Loucy (cell line): Measurements from ENCODE around the gene PAFAH2.

ENCODE experiments used
- H2AFZ ChIP-seq: fragments of 200-600 bp; sonication (generic); 2 replicates; pipeline ENCODE4 v1.6.0; 2016; ENCODE audit warnings: antibody characterized with exemption, mild to moderate bottlenecking, low read length, moderate library complexity
- H3F3A ChIP-seq: fragments of 200-600 bp; 2 replicates; pipeline ENCODE4 v1.6.0; 2016; ENCODE audit warnings: antibody characterized with exemption, low read depth, mild to moderate bottlenecking
- H3K27me3 ChIP-seq: fragments of 200-600 bp; sonication (generic); 2 replicates; pipeline ENCODE4 v1.6.1; 2014; ENCODE audit warnings: low read length, mild to moderate bottlenecking; ENCODE audit not compliant: insufficient read depth, poor library complexity, severe bottlenecking
- H3K36me3 ChIP-seq: fragments of 200-600 bp; sonication (generic); 2 replicates; pipeline ENCODE4 v1.6.1; 2016; ENCODE audit warnings: low read length; ENCODE audit not compliant: insufficient read depth
- H3K4me1 ChIP-seq: fragments of 200-600 bp; sonication (generic); 2 replicates; pipeline ENCODE4 v1.5.1; 2014; ENCODE audit warnings: low read length, mild to moderate bottlenecking; ENCODE audit not compliant: insufficient read depth, poor library complexity, severe bottlenecking
- H3K4me2 ChIP-seq: fragments of 200-600 bp; sonication (generic); 2 replicates; pipeline ENCODE4 v1.6.0; 2014; ENCODE audit warnings: antibody characterized with exemption, low read length, low read depth, mild to moderate bottlenecking; ENCODE audit not compliant: poor library complexity, severe bottlenecking
- H3K4me3 ChIP-seq: fragments of 200-600 bp; sonication (generic); 2 replicates; pipeline ENCODE4 v1.5.1; 2014; ENCODE audit warnings: low read length, mild to moderate bottlenecking, mixed read lengths; ENCODE audit not compliant: poor library complexity, severe bottlenecking
- H3K79me2 ChIP-seq: fragments of 200-600 bp; sonication (generic); 2 replicates; pipeline ENCODE4 v1.6.1; 2014; ENCODE audit warnings: low read length; ENCODE audit not compliant: insufficient read depth
- H3K9ac ChIP-seq: fragments of 200-600 bp; sonication (generic); 2 replicates; pipeline ENCODE4 v1.6.0; 2014; ENCODE audit warnings: mild to moderate bottlenecking, low read depth, low read length, moderate library complexity; ENCODE audit not compliant: poor library complexity, severe bottlenecking
- H3K9me2 ChIP-seq: fragments of 200-600 bp; sonication (generic); replicated peaks from 2 replicates; pipeline ENCODE4 v1.6.1; 2016; ENCODE audit warnings: low read depth, low read length, mixed read lengths
- H3K9me3 ChIP-seq: fragments of 200-600 bp; sonication (generic); 2 replicates; pipeline ENCODE4 v1.6.1; 2014; ENCODE audit warnings: mild to moderate bottlenecking, antibody characterized with exemption, low read length, low read depth; ENCODE audit not compliant: insufficient read depth
- H4K20me1 ChIP-seq: fragments of 200-600 bp; sonication (generic); 2 replicates; pipeline ENCODE4 v1.6.0; 2014; ENCODE audit warnings: antibody characterized with exemption, low read length, mild to moderate bottlenecking; ENCODE audit not compliant: insufficient read depth, poor library complexity, severe bottlenecking
- CTCF ChIP-seq: fragments of 200-600 bp; sonication (generic); conservative IDR thresholded peaks from 2 replicates; pipeline ENCODE4 v1.5.1; 2014; ENCODE audit warnings: mild to moderate bottlenecking, antibody characterized with exemption, low read length
- EZH2phosphoT487 ChIP-seq: fragments of 200-600 bp; IDR thresholded peaks from 2 replicates; pipeline ENCODE4 v1.6.1; 2018; ENCODE audit warnings: antibody characterized with exemption, mild to moderate bottlenecking, moderate library complexity, borderline replicate concordance

PAFAH2 gene

GRCh38 chr1:26006710-26007109 is 8.8 kb upstream of the PAFAH2 start:
- no peak overlapping the region for H3K9ac ChIP-seq
- no peaks in the 10 kb centered on the region for H3K36me3 ChIP-seq

GRCh38 chr1:26005434-26006105 is 7.7 kb upstream of the PAFAH2 start:
- no peaks in the 10 kb centered on the region for H3K9me2 ChIP-seq
- no peaks in the 10 kb centered on the region for H3K9me3 ChIP-seq
- no peak overlapping the region for H3K4me2 ChIP-seq
- no peaks in the 10 kb centered on the region for H3F3A ChIP-seq
- H3K36me3 ChIP-seq, result no peaks in the 10 kb centered on the region
- peaks cover 3% of the 10 kb centered on the region for H3K4me1 ChIP-seq
- TF ChIP-seq CTCF (no peak), EZH2phosphoT487 (no peak)
- H3K27me3 ChIP-seq, result no peaks in the 10 kb centered on the region
- H4K20me1 ChIP-seq, result no peaks in the 10 kb centered on the region
- no peak overlapping the region for H2AFZ ChIP-seq
- H3K9ac ChIP-seq, result no peak overlapping the region
- H3K4me3 ChIP-seq, result no peak overlapping the region
- H3K79me2 ChIP-seq, result no peaks in the 10 kb centered on the region

More at GRCh38 chr1:26006710-26007109, 8.8 kb upstream of the PAFAH2 start:
- no peaks in the 10 kb centered on the region for H4K20me1 ChIP-seq
- peaks cover 3% of the 10 kb centered on the region for H3K4me1 ChIP-seq
- H3K4me2 ChIP-seq, result no peak overlapping the region
- no peaks in the 10 kb centered on the region for H3K79me2 ChIP-seq
- no peaks in the 10 kb centered on the region for H3K27me3 ChIP-seq
- no peaks in the 10 kb centered on the region for H3K9me3 ChIP-seq
- no peaks in the 10 kb centered on the region for H3K9me2 ChIP-seq
- TF ChIP-seq CTCF, result no peak
- no peak for TF ChIP-seq EZH2phosphoT487
- H2AFZ ChIP-seq, result no peak overlapping the region
- no peaks in the 10 kb centered on the region for H3F3A ChIP-seq
- no peak overlapping the region for H3K4me3 ChIP-seq

GRCh38 chr1:26003756-26004155 is 5.9 kb upstream of the PAFAH2 start:
- H2AFZ ChIP-seq, result no peak overlapping the region

More at GRCh38 chr1:26003756-26004155, 5.9 kb upstream of the PAFAH2 start:
- Histone ChIP-seq H3K36me3 (no peaks in the 10 kb centered on the region), H3K4me1 (no peaks in the 10 kb centered on the region), H3K79me2 (no peaks in the 10 kb centered on the region), H3K4me3 (no peak overlapping the region), H3K9ac (no peak overlapping the region), H3K9me3 (no peaks in the 10 kb centered on the region), H3K9me2 (no peaks in the 10 kb centered on the region), H3K27me3 (no peaks in the 10 kb centered on the region), H3F3A (no peaks in the 10 kb centered on the region), H4K20me1 (no peaks in the 10 kb centered on the region), H3K4me2 (no peak overlapping the region)
- TF ChIP-seq EZH2phosphoT487, result no peak
- no peak for TF ChIP-seq CTCF
